ENCODE data around the gene ZNF689. TPM values are rescaled to one million over a fixed set of nuclear protein-coding genes. Genes with fewer than 3 reads are reported as not detected.

Gene ZNF689
- total and polyA plus RNA-seq, 2 of the 13 experiments (the other 11 are each of a cell fraction or from before 2014, with no cell fraction given): 9.7 to 19.5 TPM

DNA sequence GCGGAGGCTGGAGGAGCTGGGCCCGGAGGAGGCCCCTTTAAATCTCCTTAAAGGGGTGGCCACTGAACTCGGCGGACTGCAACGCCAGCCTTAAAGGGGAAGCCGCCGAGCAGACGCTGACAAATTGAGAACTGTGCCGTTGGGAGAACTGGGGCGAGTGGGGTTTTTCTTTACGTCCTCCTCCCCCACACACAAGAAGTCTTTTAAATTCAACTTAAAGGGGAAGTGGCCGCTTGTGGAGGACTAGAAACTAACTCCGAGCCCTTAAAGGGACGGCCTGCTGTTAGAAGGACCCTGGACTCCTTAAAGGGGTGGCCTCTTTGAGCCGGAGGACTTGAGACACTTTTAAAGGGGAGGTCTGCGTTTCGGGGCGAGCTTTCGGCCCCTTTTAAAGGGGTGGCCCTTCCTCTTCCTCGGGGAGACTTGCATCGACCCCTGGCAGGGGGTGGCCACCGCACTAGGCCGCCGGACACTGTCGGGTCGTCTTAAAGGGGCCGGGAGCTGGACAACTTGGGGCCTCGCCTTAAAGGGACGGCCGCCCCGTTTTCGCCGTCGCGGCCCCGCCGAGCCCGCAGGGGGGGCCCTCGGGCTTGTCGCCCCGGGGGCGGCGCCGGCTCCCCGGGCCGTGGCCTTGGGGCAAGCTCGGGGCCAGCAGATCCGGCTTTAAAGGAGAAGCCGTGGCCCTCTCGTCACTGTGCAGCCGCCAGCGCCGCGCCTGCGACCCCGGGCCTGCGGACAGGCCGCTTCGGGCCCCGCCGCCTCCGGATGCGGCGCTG lies 48.7 kb upstream of the ZNF689 start (continued):
- TF ChIP-seq, protein P1, sequence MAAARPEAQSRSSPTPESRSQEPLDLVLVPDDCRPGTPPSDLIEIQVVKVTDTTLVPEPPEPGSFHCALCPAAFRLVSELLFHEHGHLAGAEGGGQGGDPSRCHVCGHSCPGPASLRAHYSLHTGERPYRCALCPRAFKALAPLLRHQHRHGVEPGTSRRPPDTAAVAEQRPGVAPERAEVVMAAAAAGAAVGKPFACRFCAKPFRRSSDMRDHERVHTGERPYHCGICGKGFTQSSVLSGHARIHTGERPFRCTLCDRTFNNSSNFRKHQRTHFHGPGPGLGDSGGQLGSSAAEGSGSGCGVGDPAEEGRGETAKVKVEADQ (CRISPR knock-in tag; IDR thresholded peaks at IDR 0.05; ENCODE audit: borderline replicate concordance): no peak; the same call in none of the 2 replicates
- TF ChIP-seq, protein P2, sequence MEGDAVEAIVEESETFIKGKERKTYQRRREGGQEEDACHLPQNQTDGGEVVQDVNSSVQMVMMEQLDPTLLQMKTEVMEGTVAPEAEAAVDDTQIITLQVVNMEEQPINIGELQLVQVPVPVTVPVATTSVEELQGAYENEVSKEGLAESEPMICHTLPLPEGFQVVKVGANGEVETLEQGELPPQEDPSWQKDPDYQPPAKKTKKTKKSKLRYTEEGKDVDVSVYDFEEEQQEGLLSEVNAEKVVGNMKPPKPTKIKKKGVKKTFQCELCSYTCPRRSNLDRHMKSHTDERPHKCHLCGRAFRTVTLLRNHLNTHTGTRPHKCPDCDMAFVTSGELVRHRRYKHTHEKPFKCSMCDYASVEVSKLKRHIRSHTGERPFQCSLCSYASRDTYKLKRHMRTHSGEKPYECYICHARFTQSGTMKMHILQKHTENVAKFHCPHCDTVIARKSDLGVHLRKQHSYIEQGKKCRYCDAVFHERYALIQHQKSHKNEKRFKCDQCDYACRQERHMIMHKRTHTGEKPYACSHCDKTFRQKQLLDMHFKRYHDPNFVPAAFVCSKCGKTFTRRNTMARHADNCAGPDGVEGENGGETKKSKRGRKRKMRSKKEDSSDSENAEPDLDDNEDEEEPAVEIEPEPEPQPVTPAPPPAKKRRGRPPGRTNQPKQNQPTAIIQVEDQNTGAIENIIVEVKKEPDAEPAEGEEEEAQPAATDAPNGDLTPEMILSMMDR (CRISPR knock-in tag; IDR thresholded peaks at IDR 0.05): peak; percentile 33; the same call in 1 of the 2 replicates
- TF ChIP-seq, protein P3, sequence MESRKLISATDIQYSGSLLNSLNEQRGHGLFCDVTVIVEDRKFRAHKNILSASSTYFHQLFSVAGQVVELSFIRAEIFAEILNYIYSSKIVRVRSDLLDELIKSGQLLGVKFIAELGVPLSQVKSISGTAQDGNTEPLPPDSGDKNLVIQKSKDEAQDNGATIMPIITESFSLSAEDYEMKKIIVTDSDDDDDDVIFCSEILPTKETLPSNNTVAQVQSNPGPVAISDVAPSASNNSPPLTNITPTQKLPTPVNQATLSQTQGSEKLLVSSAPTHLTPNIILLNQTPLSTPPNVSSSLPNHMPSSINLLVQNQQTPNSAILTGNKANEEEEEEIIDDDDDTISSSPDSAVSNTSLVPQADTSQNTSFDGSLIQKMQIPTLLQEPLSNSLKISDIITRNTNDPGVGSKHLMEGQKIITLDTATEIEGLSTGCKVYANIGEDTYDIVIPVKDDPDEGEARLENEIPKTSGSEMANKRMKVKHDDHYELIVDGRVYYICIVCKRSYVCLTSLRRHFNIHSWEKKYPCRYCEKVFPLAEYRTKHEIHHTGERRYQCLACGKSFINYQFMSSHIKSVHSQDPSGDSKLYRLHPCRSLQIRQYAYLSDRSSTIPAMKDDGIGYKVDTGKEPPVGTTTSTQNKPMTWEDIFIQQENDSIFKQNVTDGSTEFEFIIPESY (CRISPR knock-in tag; IDR thresholded peaks at IDR 0.05): no peak
- TF ChIP-seq, protein P4, sequence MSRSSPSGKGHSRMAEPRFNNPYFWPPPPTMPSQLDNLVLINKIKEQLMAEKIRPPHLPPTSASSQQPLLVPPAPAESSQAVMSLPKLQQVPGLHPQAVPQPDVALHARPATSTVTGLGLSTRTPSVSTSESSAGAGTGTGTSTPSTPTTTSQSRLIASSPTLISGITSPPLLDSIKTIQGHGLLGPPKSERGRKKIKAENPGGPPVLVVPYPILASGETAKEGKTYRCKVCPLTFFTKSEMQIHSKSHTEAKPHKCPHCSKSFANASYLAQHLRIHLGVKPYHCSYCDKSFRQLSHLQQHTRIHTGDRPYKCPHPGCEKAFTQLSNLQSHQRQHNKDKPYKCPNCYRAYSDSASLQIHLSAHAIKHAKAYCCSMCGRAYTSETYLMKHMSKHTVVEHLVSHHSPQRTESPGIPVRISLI (CRISPR knock-in tag; IDR thresholded peaks at IDR 0.05; ENCODE audit: borderline replicate concordance): no peak
- TF ChIP-seq ERF (CRISPR knock-in tag; IDR thresholded peaks at IDR 0.05) (no peak), ZNF552 (CRISPR knock-in tag; IDR thresholded peaks at IDR 0.05; ENCODE audit: borderline replicate concordance) (no peak), ZNF615 (CRISPR knock-in tag; IDR thresholded peaks at IDR 0.05; ENCODE audit: borderline replicate concordance) (no peak), ZNF546 (CRISPR knock-in tag; conservative IDR thresholded peaks at IDR 0.05) (peak; percentile 60; the same call in 1 of the 2 replicates), EED (CRISPR knock-in tag; IDR thresholded peaks at IDR 0.05) (0 out of 2 replicates have a peak, but pooled peaks have one; percentile 25), ZNF720 (CRISPR knock-in tag; IDR thresholded peaks at IDR 0.05) (no peak), ZNF253 (CRISPR knock-in tag; IDR thresholded peaks at IDR 0.05; ENCODE audit: borderline replicate concordance) (no peak), ZNF737 (CRISPR knock-in tag; IDR thresholded peaks at IDR 0.05; ENCODE audit: borderline replicate concordance) (no peak), XRCC5 (optimal IDR thresholded peaks at IDR 0.05; ENCODE audit: low read length) (peak; percentile 33), ZNF556 (CRISPR knock-in tag; IDR thresholded peaks at IDR 0.05; ENCODE audit: borderline replicate concordance) (0 out of 2 replicates have a peak, but pooled peaks have one; percentile 22), ZNF234 (CRISPR knock-in tag; conservative IDR thresholded peaks at IDR 0.05) (no peak)
- TF ChIP-seq, protein P5, sequence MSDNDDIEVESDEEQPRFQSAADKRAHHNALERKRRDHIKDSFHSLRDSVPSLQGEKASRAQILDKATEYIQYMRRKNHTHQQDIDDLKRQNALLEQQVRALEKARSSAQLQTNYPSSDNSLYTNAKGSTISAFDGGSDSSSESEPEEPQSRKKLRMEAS (IDR thresholded peaks at IDR 0.05): no peak
- TF ChIP-seq, protein P6, sequence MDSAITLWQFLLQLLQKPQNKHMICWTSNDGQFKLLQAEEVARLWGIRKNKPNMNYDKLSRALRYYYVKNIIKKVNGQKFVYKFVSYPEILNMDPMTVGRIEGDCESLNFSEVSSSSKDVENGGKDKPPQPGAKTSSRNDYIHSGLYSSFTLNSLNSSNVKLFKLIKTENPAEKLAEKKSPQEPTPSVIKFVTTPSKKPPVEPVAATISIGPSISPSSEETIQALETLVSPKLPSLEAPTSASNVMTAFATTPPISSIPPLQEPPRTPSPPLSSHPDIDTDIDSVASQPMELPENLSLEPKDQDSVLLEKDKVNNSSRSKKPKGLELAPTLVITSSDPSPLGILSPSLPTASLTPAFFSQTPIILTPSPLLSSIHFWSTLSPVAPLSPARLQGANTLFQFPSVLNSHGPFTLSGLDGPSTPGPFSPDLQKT (CRISPR knock-in tag; IDR thresholded peaks at IDR 0.05; ENCODE audit: borderline replicate concordance): no peak

Measured in HepG2 (cell line).